ENCODE measurements around the gene WDR27. TPM values are rescaled to one million over a fixed set of nuclear protein-coding genes. Genes with fewer than 3 reads are reported as not detected.

WDR27 gene
- total RNA-seq, 4 donors from 2014 or later = 12.4 to 38.7 (median 27.6) TPM

DNA sequence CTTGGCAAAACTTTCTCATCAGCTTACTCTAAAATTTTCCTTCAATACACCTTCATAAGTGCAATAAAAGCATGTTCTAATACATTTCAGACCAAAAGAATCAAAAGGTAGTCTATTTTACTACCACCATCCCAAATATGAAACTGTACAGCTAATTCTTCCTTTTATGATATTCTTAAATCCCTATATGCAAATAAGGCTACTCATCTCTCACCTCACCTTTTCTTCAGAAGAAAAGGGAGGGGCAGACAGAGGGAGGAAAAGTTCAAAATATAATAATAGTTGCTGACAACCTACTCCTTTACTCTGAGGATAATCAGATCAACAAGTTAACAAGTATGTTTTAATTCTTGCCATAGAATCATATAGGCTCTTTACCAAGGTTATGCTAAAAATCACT is 7.5 kb upstream of the WDR27 start:
- H3K27me3 ChIP-seq = no peaks in the 10 kb centered on the region
- H3K27ac ChIP-seq = peak overlapping the region in 2 of 4 donors; percentile 40 to 41
- DNase-seq = no peak
- intact Hi-C loops (cut with DNase I) = no loop called here
- TF ChIP-seq POLR2A (IDR thresholded peaks at IDR 0.05) = no peak
- peaks cover 0 to 90% (median 13%) of the 10 kb centered on the region in 3 donors for H3K36me3 ChIP-seq
- H3K9me3 ChIP-seq = no peaks in the 10 kb centered on the region
- peaks cover 3 to 28% (median 12%) of the 10 kb centered on the region in 3 donors for H3K4me1 ChIP-seq
- H3K4me3 ChIP-seq = no peak overlapping the region

DNA sequence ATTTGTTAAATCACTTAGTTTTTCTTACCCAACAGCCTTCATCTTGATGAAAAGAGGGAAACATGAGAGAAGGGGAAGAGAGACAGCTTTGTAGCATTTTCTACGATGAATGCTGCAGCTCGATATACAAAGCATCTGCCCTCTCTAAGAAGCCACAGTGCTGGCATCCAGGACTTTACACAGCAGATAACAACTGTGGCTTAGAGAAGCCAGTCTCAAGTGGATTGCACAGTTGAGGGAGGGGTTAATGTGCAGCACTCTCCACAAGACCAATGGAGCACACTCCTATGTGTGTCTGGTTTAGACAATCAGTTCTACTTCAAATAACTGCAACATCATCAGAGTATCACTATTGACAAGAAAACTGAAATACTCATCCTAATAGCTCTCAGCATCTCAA is 5.9 kb upstream of the WDR27 start:
- Histone ChIP-seq H3K27ac (no peak overlapping the region), H3K9me3 (no peaks in the 10 kb centered on the region), H3K4me3 (no peak overlapping the region), H3K36me3 (peaks cover 0 to 81% (median 5%) of the 10 kb centered on the region in 3 donors), H3K27me3 (no peaks in the 10 kb centered on the region), H3K4me1 (peaks cover 13 to 43% (median 27%) of the 10 kb centered on the region in 3 donors)
- intact Hi-C loops (cut with DNase I) = no loop called here
- no peak for DNase-seq
- 89 to 100% methylated on average over 2 of the region's 2 CpGs for WGBS, 2 donors
- TF ChIP-seq, protein P1, sequence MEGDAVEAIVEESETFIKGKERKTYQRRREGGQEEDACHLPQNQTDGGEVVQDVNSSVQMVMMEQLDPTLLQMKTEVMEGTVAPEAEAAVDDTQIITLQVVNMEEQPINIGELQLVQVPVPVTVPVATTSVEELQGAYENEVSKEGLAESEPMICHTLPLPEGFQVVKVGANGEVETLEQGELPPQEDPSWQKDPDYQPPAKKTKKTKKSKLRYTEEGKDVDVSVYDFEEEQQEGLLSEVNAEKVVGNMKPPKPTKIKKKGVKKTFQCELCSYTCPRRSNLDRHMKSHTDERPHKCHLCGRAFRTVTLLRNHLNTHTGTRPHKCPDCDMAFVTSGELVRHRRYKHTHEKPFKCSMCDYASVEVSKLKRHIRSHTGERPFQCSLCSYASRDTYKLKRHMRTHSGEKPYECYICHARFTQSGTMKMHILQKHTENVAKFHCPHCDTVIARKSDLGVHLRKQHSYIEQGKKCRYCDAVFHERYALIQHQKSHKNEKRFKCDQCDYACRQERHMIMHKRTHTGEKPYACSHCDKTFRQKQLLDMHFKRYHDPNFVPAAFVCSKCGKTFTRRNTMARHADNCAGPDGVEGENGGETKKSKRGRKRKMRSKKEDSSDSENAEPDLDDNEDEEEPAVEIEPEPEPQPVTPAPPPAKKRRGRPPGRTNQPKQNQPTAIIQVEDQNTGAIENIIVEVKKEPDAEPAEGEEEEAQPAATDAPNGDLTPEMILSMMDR (IDR thresholded peaks at IDR 0.05) = no peak
- no peak for TF ChIP-seq POLR2A (IDR thresholded peaks at IDR 0.05)

DNA sequence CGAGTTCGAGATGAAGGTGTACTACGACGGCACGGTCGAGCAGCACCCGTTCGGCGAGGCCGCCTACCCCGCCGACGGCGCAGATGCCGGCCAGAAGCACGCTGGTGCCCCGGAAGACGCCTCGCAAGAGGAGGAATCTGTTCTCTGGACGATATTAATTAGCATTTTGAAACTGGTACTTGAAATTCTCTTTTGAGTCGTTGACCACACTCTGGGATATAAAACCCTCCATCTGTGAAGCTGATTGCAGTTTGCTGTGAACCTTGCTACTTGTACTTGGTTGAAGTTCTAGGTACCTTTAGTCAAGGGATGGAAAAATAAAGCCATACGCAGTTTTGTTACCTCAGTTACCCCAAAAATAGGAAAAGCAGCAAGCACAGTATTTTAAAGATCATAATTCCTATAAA is 1.0 kb upstream of the WDR27 start:
- Histone ChIP-seq H3K27ac (peak overlapping the region; percentile 88 to 99 (median 98)), H3K27me3 (no peaks in the 10 kb centered on the region), H3K4me3 (peak overlapping the region; percentile 67 to 96 (median 90)), H3K4me1 (peaks cover 27 to 70% (median 52%) of the 10 kb centered on the region in 3 donors), H3K9me3 (no peaks in the 10 kb centered on the region), H3K36me3 (peaks cover 0 to 32% (median 0%) of the 10 kb centered on the region in 3 donors)
- intact Hi-C loops (cut with DNase I) = no loop called here
- DNase-seq = no peak
- WGBS, 2 donors = 4 to 6% methylated on average over 3 to 6 of the region's 22 CpGs
- TF ChIP-seq POLR2A (IDR thresholded peaks at IDR 0.05) = no peak
- TF ChIP-seq, protein P1 (IDR thresholded peaks at IDR 0.05) = no peak

DNA sequence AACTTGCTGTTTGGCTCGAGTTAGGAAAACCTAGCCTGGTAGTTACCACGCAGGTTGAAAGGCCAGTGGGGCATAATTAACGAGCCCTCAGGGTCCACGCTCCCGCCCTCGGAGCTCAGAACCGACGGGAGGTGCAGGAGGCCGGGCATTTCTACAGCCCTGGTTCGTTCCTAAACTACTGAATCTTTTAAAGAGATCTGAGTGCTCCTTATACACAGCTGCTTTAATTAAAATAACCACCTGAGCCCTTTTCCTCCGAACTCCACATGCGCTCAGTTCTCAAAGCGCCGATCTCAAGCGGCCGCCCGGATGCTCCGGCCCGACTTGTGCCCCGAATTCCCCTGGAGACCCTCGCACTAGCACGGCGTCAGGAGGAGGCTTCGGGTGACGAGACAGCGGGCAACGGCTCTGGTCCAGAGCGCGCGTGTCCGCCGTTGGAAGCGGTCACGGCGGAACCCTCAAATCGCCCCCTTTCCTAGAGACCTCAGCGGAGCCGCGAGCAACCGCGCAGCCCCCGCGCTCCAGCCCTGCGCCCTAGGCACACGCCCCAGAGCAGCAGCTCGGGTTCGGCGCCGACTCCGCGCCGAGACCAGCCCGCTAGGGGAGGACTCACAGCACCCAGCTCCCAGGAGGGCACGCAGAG is 397 bp downstream of the WDR27 start:
- DNase-seq = no peak
- TF ChIP-seq POLR2A (IDR thresholded peaks at IDR 0.05) = no peak
- TF ChIP-seq, protein P1 (IDR thresholded peaks at IDR 0.05) = peak in 2 of 6 experiments; percentile 2 to 12
- Histone ChIP-seq H3K27ac (peak overlapping the region; percentile 88 to 99 (median 98)), H3K36me3 (peaks cover 0 to 27% (median 0%) of the 10 kb centered on the region in 3 donors), H3K27me3 (no peaks in the 10 kb centered on the region), H3K9me3 (no peaks in the 10 kb centered on the region), H3K4me3 (peak overlapping the region; percentile 67 to 96 (median 90)), H3K4me1 (peaks cover 27 to 78% (median 56%) of the 10 kb centered on the region in 3 donors)
- intact Hi-C loops (cut with DNase I) = no loop called here
- 1 to 2% methylated on average over 10 to 12 of the region's 54 CpGs for WGBS, 2 donors

DNA sequence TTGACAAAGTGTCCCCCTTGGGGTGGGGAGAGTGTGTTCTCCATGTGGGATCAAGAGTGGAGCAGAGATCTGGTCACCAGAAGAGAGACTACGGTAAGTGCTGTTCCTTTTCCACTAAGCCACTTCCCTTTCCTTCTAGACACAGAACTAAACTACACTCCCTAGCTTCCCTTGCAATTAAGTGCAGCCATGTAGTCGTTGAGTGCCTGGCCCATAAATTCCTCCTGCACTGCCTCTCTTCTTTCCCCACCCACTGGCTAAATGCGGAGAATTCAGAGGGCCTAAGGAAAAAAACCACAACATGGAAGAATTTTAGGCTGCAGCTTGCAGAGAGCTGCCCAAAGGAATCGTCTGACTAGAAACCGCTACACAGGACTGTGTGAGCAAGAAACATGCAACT is 1.5 kb downstream of the WDR27 start:
- intact Hi-C loops (cut with DNase I) = no loop called here
- WGBS, 2 donors = 37 to 43% methylated on average over 5 of the region's 5 CpGs

More for the DNA sequence above, 1.5 kb downstream of the WDR27 start:
- H3K36me3 ChIP-seq = peaks cover 0 to 19% (median 0%) of the 10 kb centered on the region in 3 donors
- no peaks in the 10 kb centered on the region for H3K9me3 ChIP-seq
- no peaks in the 10 kb centered on the region for H3K27me3 ChIP-seq
- H3K27ac ChIP-seq = peak overlapping the region in 2 of 4 donors; percentile 88 to 97
- no peak for DNase-seq
- TF ChIP-seq POLR2A (IDR thresholded peaks at IDR 0.05) = no peak
- TF ChIP-seq, protein P1 (IDR thresholded peaks at IDR 0.05) = no peak
- peak overlapping the region in 2 of 4 donors; percentile 67 to 96 for H3K4me3 ChIP-seq
- peaks cover 27 to 70% (median 52%) of the 10 kb centered on the region in 3 donors for H3K4me1 ChIP-seq

All from esophagus squamous epithelium (tissue), 5 donors.